Keratinocyte (primary cell): ENCODE data around the gene NAA10.

ENCODE experiments used
- EZH2 ChIP-seq: IDR thresholded peaks from one replicate; pipeline ENCODE4 v1.6.1; 2012; ENCODE audit warnings: inconsistent platforms, mild to moderate bottlenecking, low read length, moderate library complexity
- TF ChIP-seq, protein P1 (sequence below), 3 experiments: IDR thresholded peaks in 1 of 3; conservative IDR thresholded peaks in 1 of 3; optimal IDR thresholded peaks in 1 of 3; 2 replicates in 2 of 3; 3 replicates in 1 of 3; pipeline versions ENCODE3 to v1.5.1; 2011; ENCODE audit warnings: low read length in 3 of 3, mild to moderate bottlenecking in 3 of 3, moderate library complexity in 2 of 3, control low read depth in 1 of 3, inconsistent platforms in 1 of 3; ENCODE audit not compliant: insufficient read depth in 2 of 3; ENCODE audit errors: extremely low read depth in 1 of 3

DNA sequence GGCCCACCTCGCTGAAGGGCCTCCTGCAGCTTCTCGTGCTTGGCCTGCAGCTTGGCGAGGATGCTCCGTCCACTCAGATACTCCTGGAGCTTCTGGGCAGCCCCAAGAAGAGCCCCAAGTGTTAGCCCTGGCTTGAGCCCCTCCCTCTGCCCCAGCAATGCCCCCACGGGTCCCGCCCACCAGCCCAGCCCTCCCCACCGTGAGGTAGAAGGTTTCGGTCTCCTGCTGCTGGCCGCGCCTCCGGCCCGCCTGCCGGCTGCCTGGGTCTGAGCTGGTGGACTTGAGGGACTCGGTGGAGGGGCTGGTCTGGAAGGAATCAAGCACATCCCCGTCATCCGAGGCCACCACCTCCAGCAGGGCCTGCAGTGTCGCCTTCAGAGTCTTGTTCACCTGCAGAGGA, 21.6 kb downstream of the NAA10 start:
- TF ChIP-seq, protein P1, sequence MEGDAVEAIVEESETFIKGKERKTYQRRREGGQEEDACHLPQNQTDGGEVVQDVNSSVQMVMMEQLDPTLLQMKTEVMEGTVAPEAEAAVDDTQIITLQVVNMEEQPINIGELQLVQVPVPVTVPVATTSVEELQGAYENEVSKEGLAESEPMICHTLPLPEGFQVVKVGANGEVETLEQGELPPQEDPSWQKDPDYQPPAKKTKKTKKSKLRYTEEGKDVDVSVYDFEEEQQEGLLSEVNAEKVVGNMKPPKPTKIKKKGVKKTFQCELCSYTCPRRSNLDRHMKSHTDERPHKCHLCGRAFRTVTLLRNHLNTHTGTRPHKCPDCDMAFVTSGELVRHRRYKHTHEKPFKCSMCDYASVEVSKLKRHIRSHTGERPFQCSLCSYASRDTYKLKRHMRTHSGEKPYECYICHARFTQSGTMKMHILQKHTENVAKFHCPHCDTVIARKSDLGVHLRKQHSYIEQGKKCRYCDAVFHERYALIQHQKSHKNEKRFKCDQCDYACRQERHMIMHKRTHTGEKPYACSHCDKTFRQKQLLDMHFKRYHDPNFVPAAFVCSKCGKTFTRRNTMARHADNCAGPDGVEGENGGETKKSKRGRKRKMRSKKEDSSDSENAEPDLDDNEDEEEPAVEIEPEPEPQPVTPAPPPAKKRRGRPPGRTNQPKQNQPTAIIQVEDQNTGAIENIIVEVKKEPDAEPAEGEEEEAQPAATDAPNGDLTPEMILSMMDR (optimal IDR thresholded peaks at IDR 0.05 in 1 of 3, IDR thresholded peaks at IDR 0.05 in 1 of 3, conservative IDR thresholded peaks at IDR 0.05 in 1 of 3; ENCODE audit: extremely low read depth in 1 of 3, insufficient read depth in 2 of 3, low read length in 3 of 3) = no peak
- TF ChIP-seq EZH2 = no peak
